D341Med (cell line): ENCODE measurements around the gene PTOV1.
A peak's percentile ranks its signal among the peaks of the same experiment; 100 is the strongest.

Source experiments
- DNase-seq: peaks from one replicate; pipeline ENCODE4 v3.0.0; 2012; ENCODE audit warnings: low spot score

PTOV1 gene

GRCh38 chr19:49875177-49875576 is 24.2 kb downstream of the PTOV1 start:
- no peak for DNase-seq

- peak; percentile 77 for DNase-seq
Measured at GRCh38 chr19:49875857-49876421, 25.0 kb downstream of the PTOV1 start.

- peak; percentile 90 for DNase-seq
Measured at GRCh38 chr19:49876422-49877019, 25.6 kb downstream of the PTOV1 start.

- DNase-seq: peak; percentile 93
Measured at GRCh38 chr19:49877020-49877878, 26.3 kb downstream of the PTOV1 start, which contains the start of the genes AKT1S1 and TBC1D17. Gene AKT1S1, minus strand, starts transcription at chr19:49877355. Its CDS starts 4,060 bp downstream, at chr19:49873295. Gene TBC1D17, plus strand, starts transcription at chr19:49877702. Its CDS starts 22 bp downstream, at chr19:49877724.

- DNase-seq: peak; percentile 97
Measured at GRCh38 chr19:49877879-49878743, 27.2 kb downstream of the PTOV1 start.

- DNase-seq: no peak
Measured at GRCh38 chr19:49878744-49879070, 27.7 kb downstream of the PTOV1 start.

- no peak for DNase-seq
Measured at GRCh38 chr19:49879243-49879963, 28.4 kb downstream of the PTOV1 start.

- no peak for DNase-seq
Measured at GRCh38 chr19:49880162-49880869, 29.4 kb downstream of the PTOV1 start.

- DNase-seq: no peak
Measured at GRCh38 chr19:49881186-49881585, 30.2 kb downstream of the PTOV1 start.

- DNase-seq: no peak
Measured at GRCh38 chr19:49881672-49882394, 30.9 kb downstream of the PTOV1 start.

- DNase-seq: no peak
Measured at GRCh38 chr19:49882643-49883042, 31.7 kb downstream of the PTOV1 start.

GRCh38 chr19:49883094-49883493 is 32.1 kb downstream of the PTOV1 start:
- DNase-seq: no peak

- DNase-seq: no peak
Measured at GRCh38 chr19:49884109-49884508, 33.1 kb downstream of the PTOV1 start.

- no peak for DNase-seq
Measured at GRCh38 chr19:49884760-49885159, 33.8 kb downstream of the PTOV1 start.

- DNase-seq: no peak
Measured at GRCh38 chr19:49887037-49887664, 36.2 kb downstream of the PTOV1 start.

GRCh38 chr19:49887665-49888509 is 36.9 kb downstream of the PTOV1 start:
- no peak for DNase-seq

- no peak for DNase-seq
Measured at GRCh38 chr19:49888510-49888824, 37.5 kb downstream of the PTOV1 start.

- DNase-seq: no peak
Measured at GRCh38 chr19:49889038-49889686, 38.2 kb downstream of the PTOV1 start.
